H7 (cell line): ENCODE results near the gene RETREG3. TPM values are rescaled to one million over a fixed set of nuclear protein-coding genes. Genes with fewer than 3 reads are reported as not detected.

Experiments
- DNase-seq: peaks from one replicate; pipeline ENCODE4 v3.0.0; 2012
- H3K27me3 ChIP-seq: 2 replicates; pipeline ENCODE4 v1.6.0; 2011; ENCODE audit warnings: mild to moderate bottlenecking, low read length; ENCODE audit not compliant: control insufficient read depth, insufficient read depth
- H3K36me3 ChIP-seq: replicated peaks from 2 replicates; pipeline ENCODE4 v1.5.1; 2011; ENCODE audit warnings: low read length; ENCODE audit not compliant: control insufficient read depth, insufficient read depth
- H3K4me3 ChIP-seq: 2 replicates; pipeline ENCODE4 v1.5.1; 2011; ENCODE audit warnings: low read depth, mild to moderate bottlenecking, control low read depth, low read length, moderate library complexity; ENCODE audit not compliant: insufficient read depth
- total RNA-seq: library from RNA; depleted of rRNA; stranded (reverse); fragments of >200 nt; shearing (Covaris generic); gene quantifications from 2 replicates; pipeline ENCODE4 v1.2.3, GENCODE V29; 2014

The RETREG3 gene
- total RNA-seq, 1 experiment from 2014 or later: 51.7 TPM

DNA sequence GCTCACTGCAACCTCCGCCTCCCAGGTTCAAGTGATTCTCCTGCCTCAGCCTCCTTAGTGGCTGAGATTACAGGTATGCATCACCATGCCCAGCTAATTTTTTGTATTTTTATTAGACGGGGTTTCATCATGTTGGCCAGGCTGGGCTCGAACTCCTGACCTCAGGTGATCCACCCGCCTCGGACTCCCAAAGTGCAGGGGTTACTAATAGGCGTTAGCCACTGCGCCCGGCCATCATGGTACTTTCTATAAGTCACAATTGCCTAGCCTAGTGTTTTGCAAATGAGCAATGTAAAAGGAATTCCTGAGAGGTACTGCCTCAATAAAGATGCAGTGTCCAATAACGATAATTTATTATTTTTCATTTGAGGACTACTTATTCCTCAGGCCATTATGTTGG lies 17.8 kb downstream of the RETREG3 start:
- DNase-seq: no peak
- peaks cover 5% of the 10 kb centered on the region for H3K36me3 ChIP-seq
- no peak overlapping the region for H3K4me3 ChIP-seq
- no peaks in the 10 kb centered on the region for H3K27me3 ChIP-seq

GRCh38 chr17:42590886-42591285 lies 18.3 kb downstream of the RETREG3 start:
- H3K4me3 ChIP-seq: no peak overlapping the region
- peaks cover 7% of the 10 kb centered on the region for H3K36me3 ChIP-seq
- H3K27me3 ChIP-seq: no peaks in the 10 kb centered on the region
- DNase-seq: no peak

DNA sequence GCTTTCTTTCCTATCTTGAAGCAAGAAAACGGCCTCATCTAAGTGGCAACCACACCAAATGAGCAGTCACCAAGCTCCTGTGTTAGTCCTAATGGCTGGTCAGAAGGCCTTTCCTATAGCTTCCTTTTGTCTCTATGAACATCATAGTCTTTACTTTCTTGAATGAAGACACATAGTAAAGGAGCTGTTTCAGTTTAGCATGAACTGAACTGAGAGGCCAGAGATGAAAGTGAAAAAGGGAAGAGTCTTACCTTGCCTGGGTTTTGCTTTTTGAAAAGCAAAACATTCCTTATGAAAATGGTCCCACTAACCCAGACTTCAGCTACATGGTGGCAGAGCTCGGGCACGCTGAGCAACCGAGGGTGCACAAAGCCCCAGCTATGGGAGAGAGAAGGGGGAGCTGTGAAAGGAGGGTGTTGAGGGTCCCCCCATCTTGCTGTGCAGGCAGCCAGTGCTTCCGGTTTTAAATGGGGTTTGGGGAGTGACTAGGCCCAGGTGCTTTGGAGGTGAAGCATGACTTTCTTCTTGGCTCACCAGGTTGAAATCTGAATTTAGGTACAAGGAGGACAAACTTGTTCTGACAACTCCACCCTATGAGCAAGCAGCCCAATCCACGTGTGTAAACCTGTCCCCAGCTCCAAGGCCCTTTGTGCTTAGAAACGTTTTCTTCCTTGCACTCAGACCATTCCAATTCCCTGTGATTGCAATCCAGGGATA lies 22.5 kb downstream of the RETREG3 start:
- Histone ChIP-seq H3K4me3 (no peak overlapping the region), H3K27me3 (no peaks in the 10 kb centered on the region), H3K36me3 (peaks cover 36% of the 10 kb centered on the region)
- DNase-seq: no peak

DNA sequence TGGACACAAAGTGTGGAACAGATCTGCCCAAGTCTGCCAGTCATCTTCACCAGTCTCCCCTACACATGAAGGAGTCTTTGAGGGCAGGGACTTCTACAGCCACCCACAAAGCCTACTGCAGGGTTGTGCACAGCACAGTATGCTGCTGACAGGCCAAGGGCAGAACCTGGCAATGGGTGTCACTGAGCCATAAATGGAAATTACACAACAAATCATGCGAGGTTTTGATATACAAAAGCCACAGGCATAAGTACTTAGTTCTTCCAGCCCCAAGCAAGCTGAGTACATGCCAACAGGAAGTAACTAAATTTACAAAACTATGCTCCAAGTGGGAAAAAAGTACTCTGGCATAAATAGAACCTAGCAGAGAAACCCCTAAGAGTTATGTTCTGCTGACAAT lies 23.8 kb downstream of the RETREG3 start:
- Histone ChIP-seq H3K36me3 (peaks cover 41% of the 10 kb centered on the region), H3K27me3 (no peaks in the 10 kb centered on the region), H3K4me3 (no peak overlapping the region)
- DNase-seq: no peak

DNA sequence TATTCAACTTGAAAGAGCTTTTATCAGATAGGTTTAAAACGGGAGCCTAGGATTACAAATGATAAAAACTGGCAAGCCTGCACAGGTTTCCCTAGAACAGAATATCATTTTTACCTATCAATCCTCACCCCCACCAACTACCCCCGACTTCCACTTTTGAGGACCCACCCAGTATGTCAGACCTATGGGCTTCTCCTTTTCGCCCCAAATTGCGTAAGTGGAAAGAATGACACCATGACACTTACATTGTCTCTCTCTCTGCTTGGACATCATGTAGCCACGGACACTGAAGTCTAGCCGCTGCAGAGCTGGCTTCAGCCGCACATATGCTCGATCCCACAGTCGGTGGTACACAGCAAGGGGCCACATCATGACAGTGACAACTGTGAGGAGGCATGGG lies 24.3 kb downstream of the RETREG3 start:
- Histone ChIP-seq H3K4me3 (no peak overlapping the region), H3K36me3 (peaks cover 41% of the 10 kb centered on the region), H3K27me3 (no peaks in the 10 kb centered on the region)
- DNase-seq: no peak

DNA sequence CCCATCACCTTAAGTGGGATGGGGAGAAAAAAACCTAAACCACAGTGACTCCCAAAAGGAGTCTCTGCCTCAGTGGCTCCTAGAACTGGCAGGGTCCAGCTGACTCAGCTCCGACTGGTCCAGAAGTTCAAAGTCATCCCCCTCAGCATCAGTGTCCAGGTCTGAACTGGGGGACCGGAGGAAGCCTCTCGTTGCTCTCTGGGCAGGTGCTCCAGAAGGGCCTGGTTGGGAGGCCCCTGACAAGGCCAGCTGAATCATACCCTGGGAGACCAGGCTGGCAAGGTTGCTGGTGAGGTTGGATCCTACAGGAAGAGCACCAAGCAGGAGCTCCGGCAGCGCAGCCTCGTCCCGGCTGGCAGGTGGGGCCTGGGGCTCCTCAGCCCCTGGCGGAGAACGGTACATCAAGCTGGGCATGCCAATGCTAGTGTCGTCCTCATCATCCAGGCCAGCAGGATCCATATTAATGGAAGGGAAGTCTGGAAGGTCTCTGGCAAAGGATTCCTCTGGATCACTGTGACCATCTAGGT lies 27.4 kb downstream of the RETREG3 start:
- no peak for DNase-seq
- H3K27me3 ChIP-seq: no peaks in the 10 kb centered on the region
- no peak overlapping the region for H3K4me3 ChIP-seq
- peaks cover 37% of the 10 kb centered on the region for H3K36me3 ChIP-seq

DNA sequence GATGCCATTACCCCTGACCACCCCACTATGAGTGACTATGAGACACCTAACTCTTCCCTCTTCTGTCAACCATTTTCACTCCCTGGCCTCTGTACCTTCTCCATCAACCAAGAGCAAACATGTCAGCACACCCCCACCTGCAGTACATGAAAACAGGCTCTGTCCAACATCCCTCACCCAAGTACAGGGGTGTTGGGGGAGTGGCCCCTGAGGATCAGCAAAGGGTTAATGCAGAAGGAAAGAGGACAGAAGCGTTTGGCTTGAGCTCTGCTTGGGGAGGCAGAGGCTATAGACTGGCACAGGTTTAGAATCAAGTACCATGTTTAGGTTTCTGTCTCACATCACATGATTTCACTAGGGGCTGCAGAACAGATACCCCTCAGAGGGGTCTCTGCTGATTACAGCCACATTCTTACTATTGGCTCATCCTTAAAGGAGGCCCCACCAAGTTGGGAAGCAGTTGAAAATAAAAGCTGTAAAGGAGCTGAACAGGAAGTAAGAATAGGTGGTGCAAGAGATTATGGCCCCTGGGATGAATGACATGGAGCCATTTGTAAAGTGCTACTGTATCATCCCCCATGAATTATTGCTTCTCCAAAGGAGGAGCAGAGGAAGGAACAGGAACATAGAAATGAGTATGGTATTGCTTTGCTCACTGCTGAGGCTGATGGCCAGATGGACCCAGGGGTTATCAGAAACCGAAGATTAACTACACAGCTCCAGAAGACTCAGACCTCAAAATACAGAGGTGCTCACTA lies 29.2 kb downstream of the RETREG3 start:
- DNase-seq: no peak
- H3K27me3 ChIP-seq: no peaks in the 10 kb centered on the region
- H3K36me3 ChIP-seq: peaks cover 32% of the 10 kb centered on the region
- H3K4me3 ChIP-seq: no peak overlapping the region

GRCh38 chr17:42578282-42578869 lies 30.8 kb downstream of the RETREG3 start:
- DNase-seq: peak; percentile 96
- peak overlapping the region; percentile 94 for H3K4me3 ChIP-seq
- H3K27me3 ChIP-seq: no peaks in the 10 kb centered on the region
- H3K36me3 ChIP-seq: peaks cover 33% of the 10 kb centered on the region

DNA sequence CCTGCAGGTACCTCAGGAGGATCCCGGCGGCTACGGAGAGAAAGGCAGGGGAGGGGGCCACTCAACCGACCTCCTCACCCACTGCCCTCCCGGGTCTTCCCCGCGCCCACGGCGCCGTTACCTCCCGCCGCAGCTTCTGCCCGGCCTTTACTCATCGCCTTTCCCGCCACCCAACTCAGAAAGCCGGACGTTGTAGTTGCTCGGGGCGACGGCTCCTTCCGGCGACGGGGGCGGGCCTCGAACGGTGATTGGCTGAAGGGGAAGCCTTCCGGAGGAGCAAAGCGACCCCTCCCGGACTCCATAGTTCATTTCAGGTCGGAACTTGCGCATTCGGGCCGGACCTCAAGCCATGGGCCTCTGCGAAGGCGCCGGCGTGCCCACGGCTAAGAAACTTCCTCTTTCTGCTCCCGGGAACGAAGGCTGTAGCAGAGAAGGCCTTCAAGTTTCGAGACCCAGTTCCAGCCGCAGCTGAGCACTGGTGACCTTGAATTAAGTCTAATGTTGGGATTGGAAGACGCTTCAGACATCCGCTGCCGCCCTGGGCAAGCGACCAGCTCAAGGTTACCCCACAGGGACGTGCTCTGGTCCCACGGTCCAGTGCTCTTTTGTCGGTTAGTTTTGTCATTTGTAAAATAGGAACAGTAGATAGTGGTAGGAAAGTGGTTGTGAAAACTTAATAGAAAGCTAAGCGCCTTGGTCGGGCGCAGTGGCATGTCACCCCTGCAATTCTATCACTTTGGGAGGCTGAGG lies 31.5 kb downstream of the RETREG3 start, which contains the start of gene PSMC3IP:
Gene PSMC3IP, minus strand, starts transcription at position 198 of the 750 bp plus-strand sequence. Its CDS starts 43 bp downstream, at position 155.
- Histone ChIP-seq H3K36me3 (peaks cover 33% of the 10 kb centered on the region), H3K4me3 (peak within 1 kb of the TSS; percentile 94), H3K27me3 (no peaks in the 10 kb centered on the region)
- peak; percentile 99 for DNase-seq

- no peaks in the 10 kb centered on the region for H3K27me3 ChIP-seq
- peaks cover 32% of the 10 kb centered on the region for H3K36me3 ChIP-seq
- H3K4me3 ChIP-seq: peak overlapping the region; percentile 94
- no peak for DNase-seq
These were observed 32.0 kb downstream of the RETREG3 start for GRCh38 chr17:42577140-42577531.

DNA sequence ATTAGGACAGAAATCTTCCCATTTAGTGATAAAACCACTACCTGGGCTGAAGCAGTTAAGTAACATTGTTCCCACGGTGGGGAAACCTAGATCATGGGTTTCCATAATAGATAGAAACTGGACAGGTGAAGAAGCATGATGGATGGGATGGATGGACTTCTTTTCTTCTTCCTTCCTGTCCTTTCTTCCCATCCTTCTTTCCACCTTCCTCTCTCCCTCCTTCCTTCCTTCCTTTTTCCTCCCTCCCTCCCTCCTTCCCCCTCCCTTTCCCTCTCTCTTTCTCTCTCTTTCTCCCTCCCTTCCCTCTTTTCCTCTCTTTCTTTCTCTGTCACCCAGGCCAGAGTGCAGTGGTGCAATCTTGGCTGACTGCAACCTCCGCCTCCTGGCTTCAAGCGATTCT lies 34.7 kb downstream of the RETREG3 start:
- DNase-seq: no peak
- no peaks in the 10 kb centered on the region for H3K27me3 ChIP-seq
- peaks cover 38% of the 10 kb centered on the region for H3K36me3 ChIP-seq

DNA sequence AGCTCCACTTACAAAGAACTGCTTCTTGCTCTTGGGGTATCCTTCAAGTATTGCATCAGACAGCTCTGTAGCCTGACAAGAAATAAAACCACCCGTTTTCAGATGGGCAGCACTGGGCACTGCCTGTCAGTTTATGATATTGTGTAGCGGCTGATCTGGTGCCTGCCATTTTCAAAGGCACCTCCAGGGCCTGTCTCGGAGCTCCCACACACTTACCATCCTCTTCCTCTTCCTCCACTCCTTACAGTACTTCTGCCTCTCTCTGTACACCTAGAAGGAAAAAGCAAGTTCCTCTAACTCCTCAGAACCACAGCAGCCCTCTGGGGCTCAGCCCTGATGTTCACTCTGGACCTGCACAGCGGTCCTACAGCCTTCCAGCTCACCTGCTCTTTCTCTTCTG lies 36.1 kb downstream of the RETREG3 start:
- Histone ChIP-seq H3K27me3 (no peaks in the 10 kb centered on the region), H3K4me3 (no peak overlapping the region), H3K36me3 (peaks cover 48% of the 10 kb centered on the region)
- DNase-seq: no peak

More for the DNA sequence above, 34.7 kb downstream of the RETREG3 start:
- no peak overlapping the region for H3K4me3 ChIP-seq

GRCh38 chr17:42571435-42572225 lies 37.5 kb downstream of the RETREG3 start:
- Histone ChIP-seq H3K4me3 (no peak overlapping the region), H3K36me3 (peaks cover 48% of the 10 kb centered on the region), H3K27me3 (no peaks in the 10 kb centered on the region)
- no peak for DNase-seq
